OCI-LY7 (cell line): ENCODE results near the gene AFF3. TPM values are rescaled to one million over a fixed set of nuclear protein-coding genes. Genes with fewer than 3 reads are reported as not detected.
"Not testable (repeated sequence)": the region's sequence is repeated elsewhere in the genome, so short reads cannot be mapped to it uniquely, and the experiment has no call there.

ENCODE experiments used
- BruUV-seq: library from RNA; stranded (reverse); fragments of 400-500 nt; replicated peaks from 2 replicates; lab custom pipeline; 2021; lab: Mats Ljungman, UMichigan
- CTCF ChIA-PET: fragments of 300-600 bp; sonication (Branson Sonifier 250); formaldehyde crosslinking; loops from one replicate; lab custom pipeline; 2022; ENCODE audit warnings: antibody characterized with exemption; ENCODE audit not compliant: unreplicated experiment; lab: Charles Lee
- POLR2A ChIA-PET: fragments of 300-600 bp; sonication (Branson Sonifier 250); formaldehyde crosslinking; loops from one replicate; lab custom pipeline; 2022; ENCODE audit warnings: antibody characterized with exemption; lab: Charles Lee
- DNase-seq: peaks from one replicate; pipeline ENCODE4 v3.0.0-alpha.2; 2015; ENCODE audit warnings: low spot score
- H2AFZ ChIP-seq: fragments of 200-600 bp; sonication (generic), shearing (Covaris generic); 2 replicates; pipeline ENCODE4 v1.6.1; 2014; ENCODE audit warnings: mild to moderate bottlenecking, antibody characterized with exemption, low read length, moderate library complexity
- H3K27ac ChIP-seq: fragments of 200-600 bp; sonication (generic); 2 replicates; pipeline ENCODE4 v1.5.1; 2014; ENCODE audit warnings: mixed run types, low read depth, mild to moderate bottlenecking, moderate library complexity, low read length, inconsistent platforms; ENCODE audit not compliant: poor library complexity, severe bottlenecking
- H3K36me3 ChIP-seq: fragments of 200-600 bp; sonication (generic); 2 replicates; pipeline ENCODE4 v1.6.1; 2014; ENCODE audit warnings: mild to moderate bottlenecking, antibody characterized with exemption, low read length, moderate library complexity, mixed read lengths; ENCODE audit not compliant: insufficient read depth
- H3K4me1 ChIP-seq: fragments of 200-600 bp; sonication (generic); 2 replicates; pipeline ENCODE4 v1.5.1; 2014; ENCODE audit warnings: mild to moderate bottlenecking, low read length; ENCODE audit not compliant: insufficient read depth, poor library complexity, severe bottlenecking
- H3K4me2 ChIP-seq: fragments of 200-600 bp; sonication (generic); 2 replicates; pipeline ENCODE4 v1.6.1; 2014; ENCODE audit warnings: mild to moderate bottlenecking, low read length
- H3K4me3 ChIP-seq: fragments of 200-600 bp; sonication (generic); 2 replicates; pipeline ENCODE4 v1.5.1; 2014; ENCODE audit warnings: mild to moderate bottlenecking, low read depth, low read length; ENCODE audit not compliant: poor library complexity, severe bottlenecking
- H3K79me2 ChIP-seq: fragments of 200-600 bp; sonication (generic); 2 replicates; pipeline ENCODE4 v1.6.1; 2016; ENCODE audit warnings: low read depth, mild to moderate bottlenecking, low read length, moderate library complexity, mixed read lengths; ENCODE audit not compliant: insufficient read depth
- H3K9me2 ChIP-seq: fragments of 200-600 bp; sonication (generic); 2 replicates; pipeline ENCODE4 v1.6.1; 2016; ENCODE audit warnings: mild to moderate bottlenecking, low read length, mixed read lengths; ENCODE audit not compliant: insufficient read depth
- H3K9me3 ChIP-seq: fragments of 200-600 bp; sonication (generic); 2 replicates; pipeline ENCODE4 v1.6.1; 2014; ENCODE audit warnings: mild to moderate bottlenecking, mixed run types, low read length, mixed read lengths
- H4K20me1 ChIP-seq: fragments of 200-600 bp; sonication (generic); 2 replicates; pipeline ENCODE4 v1.6.1; 2014; ENCODE audit warnings: mild to moderate bottlenecking, antibody characterized with exemption, low read length, moderate library complexity, mixed read lengths; ENCODE audit not compliant: insufficient read depth
- CTCF ChIP-seq: fragments of 200-600 bp; sonication (generic); conservative IDR thresholded peaks from 2 replicates; pipeline ENCODE4 v1.5.1; 2014; ENCODE audit warnings: mild to moderate bottlenecking, antibody characterized with exemption, low read length, moderate library complexity, mixed read lengths
- EZH2phosphoT487 ChIP-seq: fragments of 200-600 bp; sonication (generic); IDR thresholded peaks from 2 replicates; pipeline ENCODE4 v1.6.1; 2018; ENCODE audit warnings: low read depth, borderline replicate concordance, mild to moderate bottlenecking, mixed run types, antibody characterized with exemption, low read length, moderate library complexity, mixed read lengths
- intact Hi-C: fragments of 100-400 bp; cut with micrococcal nuclease; formaldehyde crosslinking; loops from one replicate; pipeline ENCODE4 v1.10.0; 2022; ENCODE audit not compliant: unreplicated experiment
- total RNA-seq, 2 experiments: library from RNA; depleted of rRNA in 1 of 2; stranded (reverse); fragments of >200 nt in 1 of 2; shearing (Covaris generic) in 1 of 2; gene quantifications; 2 replicates each; pipeline ENCODE4 v1.2.3, GENCODE V29; 2014 to 2022

AFF3 gene
- total RNA-seq, 2 experiments from 2014 or later, result 131 to 133 TPM

- no peaks in the 10 kb centered on the region for H3K79me2 ChIP-seq
- no TSS peak for BruUV-seq
- H3K36me3 ChIP-seq, result peaks cover 51% of the 10 kb centered on the region
- H3K27ac ChIP-seq, result peak overlapping the region; percentile 18
- CTCF ChIA-PET, result no interaction called here
- no peak overlapping the region for H2AFZ ChIP-seq
- no peak for TF ChIP-seq CTCF
- TF ChIP-seq EZH2phosphoT487, result no peak
- no peaks in the 10 kb centered on the region for H4K20me1 ChIP-seq
- peak overlapping the region; percentile 10; the same call in 1 of the 2 replicates for H3K4me2 ChIP-seq
- peaks cover 11% of the 10 kb centered on the region for H3K4me1 ChIP-seq
- peak; percentile 27 for DNase-seq
- no peaks in the 10 kb centered on the region for H3K9me3 ChIP-seq
- intact Hi-C loops, result no loop called here
- H3K9me2 ChIP-seq, result no peaks in the 10 kb centered on the region
- POLR2A ChIA-PET, result no interaction called here
- H3K4me3 ChIP-seq, result no peak overlapping the region
Measured at GRCh38 chr2:99928470-99929053, 213.8 kb downstream of the AFF3 start.

- BruUV-seq, CTCF ChIA-PET, H3K4me2 ChIP-seq, H3K4me3 ChIP-seq, H2AFZ ChIP-seq, H3K9me3 ChIP-seq, H3K9me2 ChIP-seq, H4K20me1 ChIP-seq, DNase-seq, intact Hi-C loops, H3K79me2 ChIP-seq: not testable (repeated sequence)
- H3K36me3 ChIP-seq, result peaks cover 49% of the 10 kb centered on the region
- POLR2A ChIA-PET, result interaction anchor here (0.5 kb wide), 1 partner anchor 56 kb away, joined by 3 read pairs; no protein-coding TSS in a partner anchor
- peak overlapping the region; percentile 18 for H3K27ac ChIP-seq
- H3K4me1 ChIP-seq, result peaks cover 17% of the 10 kb centered on the region
Measured at GRCh38 chr2:99927690-99928207, 214.6 kb downstream of the AFF3 start.

- no peak overlapping the region for H3K4me3 ChIP-seq
- H3K9me2 ChIP-seq, result no peaks in the 10 kb centered on the region
- H3K4me1 ChIP-seq, result peaks cover 23% of the 10 kb centered on the region
- intact Hi-C loops, result no loop called here
- peaks cover 48% of the 10 kb centered on the region for H3K36me3 ChIP-seq
- no peak overlapping the region for H3K27ac ChIP-seq
- POLR2A ChIA-PET, result no interaction called here
- no peaks in the 10 kb centered on the region for H4K20me1 ChIP-seq
- no peaks in the 10 kb centered on the region for H3K79me2 ChIP-seq
- CTCF ChIA-PET, result no interaction called here
- H2AFZ ChIP-seq, result no peak overlapping the region
- no TSS peak for BruUV-seq
- no peak for TF ChIP-seq EZH2phosphoT487
- TF ChIP-seq CTCF, result no peak
- H3K4me2 ChIP-seq, result no peak overlapping the region
- peaks cover 4% of the 10 kb centered on the region; the same call in 1 of the 2 replicates for H3K9me3 ChIP-seq
- DNase-seq, result no peak
Measured at GRCh38 chr2:99926986-99927385, 215.4 kb downstream of the AFF3 start.
